GM13977 (cell line): ENCODE results near the gene CDH4.

Experiments
- DNase-seq: peaks from one replicate; pipeline ENCODE4 v3.0.0; 2012; ENCODE audit warnings: low spot score
- CTCF ChIP-seq: IDR thresholded peaks from 2 replicates; pipeline ENCODE4 v1.5.1; 2012; ENCODE audit warnings: mild to moderate bottlenecking, control low read depth; ENCODE audit not compliant: insufficient read depth; ENCODE audit errors: extremely low read depth, missing control alignments
- in situ Hi-C: fragments of 300-500 bp; cut with MboI; formaldehyde crosslinking; loops from one replicate; pipeline ENCODE4 v1.12.0; 2022; ENCODE audit warnings: low sequenced_read_pairs, low pct_unique_long_range_greater_than_20kb, mixed read lengths, inconsistent platforms; ENCODE audit not compliant: unreplicated experiment

Gene CDH4

DNA sequence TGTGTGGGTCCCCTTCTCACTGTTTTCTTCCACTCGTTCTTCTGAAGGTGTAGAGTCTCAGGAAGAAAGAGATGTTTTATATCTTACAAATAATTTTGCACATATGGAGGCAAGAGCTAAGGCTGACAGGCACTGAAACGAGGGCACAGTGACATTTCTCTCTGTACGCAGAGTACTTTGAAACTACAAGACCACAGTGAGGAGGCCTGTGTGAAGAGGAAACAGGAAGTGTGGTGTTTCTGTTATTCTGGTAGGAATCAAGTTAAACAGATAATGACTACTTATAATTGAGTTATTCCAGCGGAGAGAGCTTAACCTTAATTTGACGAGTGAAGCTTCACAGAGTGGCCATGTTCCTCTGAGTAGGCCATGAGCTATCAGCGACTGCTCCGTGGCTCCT lies 4.8 kb downstream of the CDH4 start:
- no peak for DNase-seq
- in situ Hi-C loops = no loop called here
- TF ChIP-seq CTCF = no peak

DNA sequence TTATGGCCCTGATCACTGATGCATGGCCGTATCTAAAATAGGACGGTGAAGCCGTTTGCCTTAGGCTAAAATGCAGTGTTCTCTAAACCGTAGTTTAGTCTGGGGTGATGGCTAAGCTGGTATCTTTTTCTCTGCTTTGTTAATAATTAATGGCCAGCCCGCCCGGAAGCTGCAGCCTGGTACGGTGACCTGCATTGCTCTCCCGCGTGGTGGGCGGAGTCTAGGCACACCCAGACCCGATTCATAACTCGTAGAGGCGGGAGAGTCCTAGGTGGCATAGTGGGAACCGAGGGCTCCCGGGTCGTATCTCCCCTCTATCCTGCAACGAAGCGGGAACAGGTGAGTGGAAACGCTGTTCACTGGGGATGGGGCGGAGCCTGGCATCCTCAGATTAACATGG lies 5.5 kb downstream of the CDH4 start:
- no peak for TF ChIP-seq CTCF
- in situ Hi-C loops = no loop called here
- DNase-seq = no peak

GRCh38 chr20:61259741-61260140 lies 7.7 kb downstream of the CDH4 start:
- in situ Hi-C loops = no loop called here
- no peak for TF ChIP-seq CTCF
- DNase-seq = no peak

GRCh38 chr20:61260905-61261304 lies 8.8 kb downstream of the CDH4 start:
- no peak for TF ChIP-seq CTCF
- in situ Hi-C loops = no loop called here
- DNase-seq = no peak

- in situ Hi-C loops = no loop called here
- no peak for DNase-seq
- no peak for TF ChIP-seq CTCF
Observed at GRCh38 chr20:61262036-61262435, 10.0 kb downstream of the CDH4 start.

GRCh38 chr20:61262514-61262913 lies 10.5 kb downstream of the CDH4 start:
- in situ Hi-C loops = no loop called here
- no peak for TF ChIP-seq CTCF
- no peak for DNase-seq

DNA sequence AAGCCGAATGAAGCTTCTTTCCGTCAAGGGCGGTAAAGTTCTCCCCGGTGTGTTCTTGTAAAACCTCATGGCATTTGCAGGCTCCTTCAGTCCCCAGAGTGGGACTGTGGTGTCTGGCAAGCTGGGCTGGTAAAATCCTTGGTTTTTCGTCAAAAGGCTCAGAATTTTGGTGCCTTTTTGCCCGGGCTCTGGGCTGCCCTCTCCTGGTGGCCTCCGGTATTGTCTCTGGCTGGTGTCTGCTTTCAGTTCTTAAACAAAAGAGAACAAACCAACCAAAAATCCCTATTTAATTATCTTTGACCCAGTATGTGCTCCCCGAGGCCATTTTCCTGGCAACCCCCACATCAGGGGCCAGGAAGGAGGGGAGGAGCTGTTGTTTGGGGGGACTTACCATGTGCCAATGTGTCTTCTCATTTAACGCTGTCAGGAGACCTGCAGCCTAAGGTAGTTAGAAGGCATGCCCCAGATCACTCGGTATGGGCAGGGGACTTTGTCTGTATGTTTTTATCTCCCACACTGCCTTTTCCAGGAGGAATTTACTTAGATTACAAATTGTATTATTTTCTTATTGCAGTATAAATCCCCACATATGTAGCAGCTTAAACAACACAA lies 11.1 kb downstream of the CDH4 start:
- in situ Hi-C loops = no loop called here
- TF ChIP-seq CTCF = peak; percentile 39
- no peak for DNase-seq
